Articular chondrocyte of knee joint (primary cell): Measurements from ENCODE around the gene AMY1A. TPM values are rescaled to one million over a fixed set of nuclear protein-coding genes. Genes with fewer than 3 reads are reported as not detected.

ENCODE experiments used
- small RNA-seq: library from RNA; depleted of rRNA; stranded (forward); fragments of <200 nt; gene quantifications from one replicate; pipeline ENCODE3, GENCODE V24; 2012
- total RNA-seq: library from RNA; depleted of rRNA; stranded (reverse); fragments of >200 nt; gene quantifications from 2 replicates; pipeline ENCODE4 v1.2.3, GENCODE V29; 2012

The AMY1A gene
- not detected in 2 replicates for total RNA-seq

DNA sequence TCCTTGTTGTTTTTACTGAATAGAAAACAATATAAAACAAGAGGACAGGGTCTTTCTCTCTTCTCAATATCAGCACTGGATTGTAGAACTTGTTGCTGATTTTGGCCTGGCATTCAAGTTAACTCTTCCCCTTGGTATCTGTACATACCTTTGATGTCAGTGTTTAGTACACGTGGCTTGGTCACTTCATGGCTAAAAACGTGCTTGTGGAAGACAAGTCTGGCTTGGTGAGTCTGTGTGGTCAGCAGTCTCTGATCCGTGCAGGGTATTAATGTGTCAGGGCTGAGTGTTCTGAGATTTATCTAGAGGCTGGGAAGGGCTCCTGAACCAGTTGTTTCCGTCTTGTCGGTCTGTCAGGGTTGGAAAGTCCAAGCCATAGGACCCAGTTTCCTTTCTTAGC lies at the start of gene AMY1A:
Gene AMY1A (plus strand): TSS at position 301 of the 400 bp plus-strand sequence. CDS start 571 bp downstream, outside the sequence.

DNA sequence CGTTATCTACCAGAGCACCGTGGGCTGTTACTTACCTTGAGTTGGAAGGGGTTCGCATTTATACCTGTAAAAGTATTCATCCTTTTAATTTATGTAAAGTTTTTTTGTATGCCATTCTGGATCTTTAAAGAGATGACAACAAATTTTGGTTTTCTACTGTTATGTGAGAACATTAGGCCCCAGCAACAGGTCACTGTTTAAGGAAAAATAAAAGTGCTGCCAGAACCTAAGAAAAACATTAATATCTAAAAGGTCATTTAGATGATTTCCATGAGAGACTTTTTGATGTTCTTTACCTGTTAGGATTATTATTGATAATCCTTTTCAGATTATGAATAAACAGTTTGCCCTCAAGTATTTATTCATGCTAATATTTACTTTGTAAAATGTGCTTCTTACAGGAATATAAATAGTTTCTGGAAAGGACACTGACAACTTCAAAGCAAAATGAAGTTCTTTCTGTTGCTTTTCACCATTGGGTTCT lies 38.5 kb upstream of the AMY1A start, which contains the start of gene AMY2A:
Gene AMY2A (plus strand): TSS at position 434 of the 484 bp plus-strand sequence. CDS start 14 bp downstream, at position 448.

DNA sequence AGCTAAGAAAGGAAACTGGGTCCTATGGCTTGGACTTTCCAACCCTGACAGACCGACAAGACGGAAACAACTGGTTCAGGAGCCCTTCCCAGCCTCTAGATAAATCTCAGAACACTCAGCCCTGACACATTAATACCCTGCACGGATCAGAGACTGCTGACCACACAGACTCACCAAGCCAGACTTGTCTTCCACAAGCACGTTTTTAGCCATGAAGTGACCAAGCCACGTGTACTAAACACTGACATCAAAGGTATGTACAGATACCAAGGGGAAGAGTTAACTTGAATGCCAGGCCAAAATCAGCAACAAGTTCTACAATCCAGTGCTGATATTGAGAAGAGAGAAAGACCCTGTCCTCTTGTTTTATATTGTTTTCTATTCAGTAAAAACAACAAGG lies 40.5 kb downstream of the AMY1A start, which contains the start of gene AMY1B:
Gene AMY1B (minus strand): TSS at position 101 of the 400 bp plus-strand sequence. CDS start 571 bp downstream, outside the sequence.

Small RNAs within 50 kb of the gene (small RNA-seq; reads per million reads assigned to genes)
- not detected for gene AC105272.1

Other genes starting within 250 kb of the AMY1A start
- gene RNPC3, start 130.1 kb upstream of the AMY1A start, total RNA-seq, result 19.2 and 22.5 TPM in 2 replicates
- 5.7 and 9.2 TPM in 2 replicates for gene AMY2B, start 84.2 kb upstream of the AMY1A start, total RNA-seq
- not detected in 2 replicates for gene AMY2A, start 38.3 kb upstream of the AMY1A start, total RNA-seq
- gene AMY1B, start 40.5 kb downstream of the AMY1A start, total RNA-seq, result not detected in 2 replicates
- gene AMY1C, start 94.1 kb downstream of the AMY1A start, total RNA-seq, result not detected in 2 replicates